Caco-2 (cell line): ENCODE data around the gene LONP2. TPM values are rescaled to one million over a fixed set of nuclear protein-coding genes. Genes with fewer than 3 reads are reported as not detected.

Source experiments
- BruUV-seq: library from RNA; stranded (reverse); fragments of 400-500 nt; replicated peaks from 2 replicates; lab custom pipeline; 2021; lab: Mats Ljungman, UMichigan
- CTCF ChIA-PET: fragments of 300-600 bp; sonication (Branson Sonifier 250); formaldehyde crosslinking; loops from one replicate; lab custom pipeline; 2022; ENCODE audit warnings: antibody characterized with exemption; lab: Charles Lee
- POLR2A ChIA-PET: fragments of 300-600 bp; sonication (Branson Sonifier 250); formaldehyde crosslinking; loops from one replicate; lab custom pipeline; 2022; ENCODE audit warnings: antibody characterized with exemption; lab: Charles Lee
- DNase-seq, 2 experiments: peaks; one replicate each; pipeline versions ENCODE4 v3.0.0 to v3.0.0-alpha.2; 2020 to 2022
- H3K27me3 ChIP-seq: replicated peaks from 2 replicates; pipeline ENCODE4 v1.6.0; 2011; ENCODE audit warnings: low read length; ENCODE audit not compliant: control insufficient read depth, insufficient read depth
- H3K36me3 ChIP-seq: 2 replicates; pipeline ENCODE4 v1.5.1; 2011; ENCODE audit warnings: low read length; ENCODE audit not compliant: control insufficient read depth, insufficient read depth
- H3K4me1 ChIP-seq: fragments of 250-450 bp; sonication (Bioruptor Pico); 2 replicates; pipeline ENCODE4 v1.5.1; 2020; ENCODE audit warnings: mild to moderate bottlenecking
- H3K4me3 ChIP-seq: 2 replicates; pipeline ENCODE4 v1.5.1; 2011; ENCODE audit warnings: low read depth, mild to moderate bottlenecking, control low read depth, low read length
- H3K9me3 ChIP-seq: fragments of 250-450 bp; sonication (Bioruptor Pico); 2 replicates; pipeline ENCODE4 v1.5.1; 2020; ENCODE audit warnings: mild to moderate bottlenecking, moderate library complexity
- H3K27ac Mint-ChIP-seq: one replicate; pipeline ENCODE4 v1.8.0; 2022; ENCODE audit warnings: mixed read lengths; ENCODE audit not compliant: unreplicated experiment
- H3K27me3 Mint-ChIP-seq: one replicate; pipeline ENCODE4 v1.8.0; 2022; ENCODE audit warnings: mixed read lengths; ENCODE audit not compliant: insufficient read depth, unreplicated experiment
- H3K36me3 Mint-ChIP-seq: one replicate; pipeline ENCODE4 v1.8.0; 2022; ENCODE audit warnings: mild to moderate bottlenecking, mixed read lengths; ENCODE audit not compliant: insufficient read depth, unreplicated experiment
- H3K4me1 Mint-ChIP-seq: one replicate; pipeline ENCODE4 v1.8.0; 2022; ENCODE audit warnings: low read depth, mixed read lengths; ENCODE audit not compliant: unreplicated experiment
- H3K4me3 Mint-ChIP-seq: one replicate; pipeline ENCODE4 v1.8.0; 2022; ENCODE audit warnings: mild to moderate bottlenecking, moderate library complexity, mixed read lengths; ENCODE audit not compliant: unreplicated experiment
- H3K9me3 Mint-ChIP-seq: one replicate; pipeline ENCODE4 v1.8.0; 2022; ENCODE audit warnings: mixed read lengths; ENCODE audit not compliant: unreplicated experiment
- CTCF ChIP-seq, 2 experiments: fragments of 200-600 bp in 1 of 2; IDR thresholded peaks; 1 replicate in 1 of 2; 2 replicates in 1 of 2; pipeline versions ENCODE4 v1.5.1 to v1.8.0; 2011 to 2022; ENCODE audit warnings: antibody characterized with exemption in 1 of 2, control low read depth in 1 of 2, inconsistent platforms in 1 of 2, low read depth in 1 of 2, low read length in 1 of 2, mild to moderate bottlenecking in 1 of 2, moderate library complexity in 1 of 2; ENCODE audit not compliant: insufficient read depth in 1 of 2, severe bottlenecking in 1 of 2, unreplicated experiment in 1 of 2
- intact Hi-C: fragments of 100-400 bp; cut with micrococcal nuclease; formaldehyde crosslinking; loops from one replicate; pipeline ENCODE4 v1.10.0; 2022; ENCODE audit not compliant: unreplicated experiment
- total RNA-seq: library from RNA; stranded (reverse); gene quantifications from 2 replicates; pipeline ENCODE4 v1.2.3, GENCODE V29; 2022

Gene LONP2
- total RNA-seq, 1 experiment from 2014 or later = 32.1 TPM

- Histone ChIP-seq H3K27me3 (no peaks in the 10 kb centered on the region), H3K4me1 (peaks cover 27% of the 10 kb centered on the region), H3K4me3 (no peak overlapping the region), H3K36me3 (no peaks in the 10 kb centered on the region), H3K9me3 (no peaks in the 10 kb centered on the region)
- Mint-ChIP-seq H3K36me3 (peaks cover 4% of the 10 kb centered on the region), H3K4me1 (no peaks in the 10 kb centered on the region), H3K9me3 (no peaks in the 10 kb centered on the region), H3K4me3 (no peak overlapping the region), H3K27me3 (no peaks in the 10 kb centered on the region), H3K27ac (no peak overlapping the region)
- ChIA-PET POLR2A (no interaction called here), CTCF (no interaction called here)
- BruUV-seq = no TSS peak
- intact Hi-C loops = no loop called here
- TF ChIP-seq CTCF (IDR thresholded peaks at IDR 0.05; ENCODE audit: insufficient read depth in 1 of 2, low read depth in 1 of 2, low read length in 1 of 2, severe bottlenecking in 1 of 2, unreplicated experiment in 1 of 2) = no peak
- no peak for DNase-seq
These were observed 127.3 kb downstream of the LONP2 start for GRCh38 chr16:48371393-48371780.

DNA sequence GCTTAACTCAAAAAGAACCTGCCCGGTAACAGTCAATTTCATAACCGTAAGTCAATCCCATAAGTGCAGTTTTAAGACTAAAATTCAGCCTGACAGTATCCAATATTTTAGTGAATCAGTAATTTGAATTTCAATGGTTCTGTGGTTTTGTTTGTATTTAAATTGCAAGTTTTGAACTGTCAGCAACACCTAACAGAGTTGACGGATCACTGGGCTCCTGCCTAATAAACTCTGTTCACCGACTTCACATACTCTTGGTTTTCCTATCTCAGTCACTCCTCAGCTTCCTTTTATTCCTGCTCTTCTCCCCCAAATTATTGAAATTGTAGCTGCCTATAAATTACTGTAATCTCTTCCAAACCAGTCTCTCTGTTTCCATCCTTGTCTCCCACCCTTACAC lies 128.6 kb downstream of the LONP2 start:
- H3K27me3 ChIP-seq = no peaks in the 10 kb centered on the region
- H3K36me3 ChIP-seq = no peaks in the 10 kb centered on the region
- ChIA-PET POLR2A (no interaction called here), CTCF (no interaction called here)
- H3K36me3 Mint-ChIP-seq = no peaks in the 10 kb centered on the region
- no peak for TF ChIP-seq CTCF (IDR thresholded peaks at IDR 0.05; ENCODE audit: insufficient read depth in 1 of 2, low read depth in 1 of 2, low read length in 1 of 2, severe bottlenecking in 1 of 2, unreplicated experiment in 1 of 2)
- intact Hi-C loops = no loop called here
- H3K27ac Mint-ChIP-seq = no peak overlapping the region
- peaks cover 14% of the 10 kb centered on the region; the same call in 1 of the 2 replicates for H3K4me1 ChIP-seq
- no TSS peak for BruUV-seq
- H3K9me3 ChIP-seq = no peaks in the 10 kb centered on the region
- no peak for DNase-seq
- H3K27me3 Mint-ChIP-seq = no peaks in the 10 kb centered on the region
- H3K4me3 ChIP-seq = no peak overlapping the region
- no peak overlapping the region for H3K4me3 Mint-ChIP-seq
- no peaks in the 10 kb centered on the region for H3K4me1 Mint-ChIP-seq
- H3K9me3 Mint-ChIP-seq = no peaks in the 10 kb centered on the region

- no peaks in the 10 kb centered on the region for H3K27me3 Mint-ChIP-seq
- TF ChIP-seq CTCF (IDR thresholded peaks at IDR 0.05; ENCODE audit: insufficient read depth in 1 of 2, low read depth in 1 of 2, low read length in 1 of 2, severe bottlenecking in 1 of 2, unreplicated experiment in 1 of 2) = no peak
- ChIA-PET CTCF (no interaction called here), POLR2A (interaction anchor here (1.3 kb wide), 1 partner anchor 12 kb away, joined by 3 read pairs; the partner anchor contains the start of gene SIAH1)
- Histone ChIP-seq H3K4me3 (no peak overlapping the region), H3K9me3 (no peaks in the 10 kb centered on the region), H3K36me3 (no peaks in the 10 kb centered on the region), H3K4me1 (peaks cover 12% of the 10 kb centered on the region; the same call in 1 of the 2 replicates), H3K27me3 (no peaks in the 10 kb centered on the region)
- no peak for DNase-seq
- intact Hi-C loops = no loop called here
- BruUV-seq = no TSS peak
- peaks cover 2% of the 10 kb centered on the region for H3K4me1 Mint-ChIP-seq
- H3K36me3 Mint-ChIP-seq = no peaks in the 10 kb centered on the region
- H3K27ac Mint-ChIP-seq = no peak overlapping the region
- no peak overlapping the region for H3K4me3 Mint-ChIP-seq
- no peaks in the 10 kb centered on the region for H3K9me3 Mint-ChIP-seq
These were observed 129.3 kb downstream of the LONP2 start for GRCh38 chr16:48373258-48374029.
